Esophagus muscularis mucosa (tissue), 4 donors: ENCODE measurements around the gene MRPS25. TPM values are rescaled to one million over a fixed set of nuclear protein-coding genes. Genes with fewer than 3 reads are reported as not detected.

Experiments
- DNase-seq: peaks from one replicate; pipeline ENCODE4 v3.0.0-alpha.2; 2017; ENCODE audit errors: extremely low spot score
- H3K27ac ChIP-seq, 4 donors: fragments of 200-600 bp; sonication (generic); replicated peaks in 1 of 4; 1 replicate in 3 of 4; 2 replicates in 1 of 4; pipeline ENCODE4 v1.5.1; 2016 to 2019; ENCODE audit warnings: mild to moderate bottlenecking in 1 of 4
- H3K27me3 ChIP-seq, 4 donors: fragments of 200-600 bp; sonication (generic); one replicate each; pipeline versions ENCODE4 v1.5.1 to v1.6.0; 2016 to 2019
- H3K36me3 ChIP-seq, 4 donors: fragments of 200-600 bp; sonication (generic); one replicate each; pipeline ENCODE4 v1.5.1; 2016 to 2019
- H3K4me1 ChIP-seq, 4 donors: fragments of 200-600 bp; sonication (generic); one replicate each; pipeline ENCODE4 v1.5.1; 2016 to 2019
- H3K4me3 ChIP-seq, 4 donors: fragments of 200-600 bp; sonication (generic); 1 replicate in 2 of 4; 2 replicates in 2 of 4; pipeline ENCODE4 v1.5.1; 2016 to 2019; ENCODE audit warnings: mild to moderate bottlenecking in 4 of 4, moderate library complexity in 1 of 4
- H3K9me3 ChIP-seq, 4 donors: fragments of 200-600 bp; sonication (generic); 1 replicate in 3 of 4; 2 replicates in 1 of 4; pipeline ENCODE4 v1.5.1; 2016 to 2019
- CTCF ChIP-seq, 3 experiments: fragments of 200-600 bp in 2 of 3; fragments of 450-650 bp in 1 of 3; sonication (generic) in 2 of 3; IDR thresholded peaks; one replicate each; pipeline ENCODE4 v1.5.1; 2017 to 2019; ENCODE audit warnings: antibody characterized with exemption in 3 of 3, mild to moderate bottlenecking in 2 of 3, moderate library complexity in 1 of 3
- EP300 ChIP-seq: sonication (generic); formaldehyde crosslinking; IDR thresholded peaks from one replicate; pipeline ENCODE4 v1.6.1; 2017; ENCODE audit warnings: antibody characterized with exemption
- POLR2A ChIP-seq: fragments of 450-650 bp; IDR thresholded peaks from one replicate; pipeline ENCODE4 v1.6.1; 2017; ENCODE audit warnings: antibody characterized with exemption, moderate library complexity, mild to moderate bottlenecking, low read depth
- POLR2AphosphoS5 ChIP-seq, 2 donors: sonication (generic); formaldehyde crosslinking; IDR thresholded peaks; one replicate each; pipeline ENCODE4 v1.6.1; 2017; ENCODE audit warnings: antibody characterized with exemption in 2 of 2
- WGBS: methylation state at CpG from one replicate; pipeline ENCODE4 v1.1.5; 2018; 5-methylcytosine and 5-hydroxymethylcytosine counted together
- intact Hi-C: fragments of 100-400 bp; cut with DNase I; formaldehyde crosslinking; loops from one replicate; pipeline ENCODE4 v1.15.1; 2023
- total RNA-seq, 4 donors: library from RNA; depleted of rRNA; stranded (reverse); fragments of >200 nt; gene quantifications; one replicate each; pipeline versions ENCODE4 v1.1.0 to v1.2.1, GENCODE V29; 2016

Gene MRPS25
- total RNA-seq, 4 donors from 2014 or later = 17.6 to 32.3 (median 23.6) TPM

GRCh38 chr3:15097891-15098290 lies 32.8 kb upstream of the MRPS25 start:
- intact Hi-C loops = loop anchor here (10.0 kb wide), 1 partner anchor 443 kb away; the partner anchor contains the start of gene CCDC174
- H3K27ac ChIP-seq = peak overlapping the region in 2 of 4 donors; percentile 87 to 88
- no peak for DNase-seq
- H3K27me3 ChIP-seq = no peaks in the 10 kb centered on the region
- no peaks in the 10 kb centered on the region for H3K9me3 ChIP-seq
- 52% methylated on average over 6 of the region's 6 CpGs for WGBS
- no peak for TF ChIP-seq POLR2AphosphoS5 (IDR thresholded peaks at IDR 0.05)
- no peak for TF ChIP-seq EP300
- no peak for TF ChIP-seq CTCF (IDR thresholded peaks at IDR 0.05)
- TF ChIP-seq POLR2A = no peak
- peak overlapping the region; percentile 83 to 94 (median 88) for H3K4me3 ChIP-seq
- peaks cover 29 to 35% (median 32%) of the 10 kb centered on the region in 4 donors for H3K36me3 ChIP-seq
- H3K4me1 ChIP-seq = peaks cover 25 to 42% (median 36%) of the 10 kb centered on the region in 4 donors

- intact Hi-C loops = loop anchor here (10.0 kb wide), 1 partner anchor 441 kb away; the partner anchor contains the start of gene CCDC174
- H3K27me3 ChIP-seq = no peaks in the 10 kb centered on the region
- H3K27ac ChIP-seq = no peak overlapping the region
- no peak for TF ChIP-seq POLR2A
- TF ChIP-seq EP300 = no peak
- TF ChIP-seq POLR2AphosphoS5 (IDR thresholded peaks at IDR 0.05) = no peak
- no peak for TF ChIP-seq CTCF (IDR thresholded peaks at IDR 0.05)
- no peak overlapping the region for H3K4me3 ChIP-seq
- peaks cover 29 to 53% (median 43%) of the 10 kb centered on the region in 4 donors for H3K36me3 ChIP-seq
- no peaks in the 10 kb centered on the region for H3K9me3 ChIP-seq
- DNase-seq = no peak
- WGBS = 72% methylated on average over 3 of the region's 3 CpGs
- peaks cover 19 to 30% (median 23%) of the 10 kb centered on the region in 4 donors for H3K4me1 ChIP-seq
These were observed 30.9 kb upstream of the MRPS25 start for GRCh38 chr3:15096046-15096445.

- Histone ChIP-seq H3K27ac (no peak overlapping the region), H3K27me3 (no peaks in the 10 kb centered on the region), H3K9me3 (no peaks in the 10 kb centered on the region), H3K4me1 (peaks cover 11 to 21% (median 15%) of the 10 kb centered on the region in 4 donors), H3K36me3 (peaks cover 35 to 67% (median 55%) of the 10 kb centered on the region in 4 donors), H3K4me3 (no peak overlapping the region)
- TF ChIP-seq CTCF (IDR thresholded peaks at IDR 0.05) = no peak
- no peak for TF ChIP-seq EP300
- no peak for TF ChIP-seq POLR2A
- no peak for TF ChIP-seq POLR2AphosphoS5 (IDR thresholded peaks at IDR 0.05)
- DNase-seq = no peak
- intact Hi-C loops = loop anchor here (10.0 kb wide), 1 partner anchor 440 kb away; the partner anchor contains the start of gene CCDC174
- WGBS = 82% methylated on average over 5 of the region's 5 CpGs
These were observed 29.2 kb upstream of the MRPS25 start for GRCh38 chr3:15094187-15094875.

GRCh38 chr3:15092686-15093085 lies 27.6 kb upstream of the MRPS25 start:
- no peak overlapping the region for H3K27ac ChIP-seq
- no peaks in the 10 kb centered on the region for H3K27me3 ChIP-seq
- peaks cover 7 to 10% (median 9%) of the 10 kb centered on the region in 4 donors for H3K4me1 ChIP-seq
- intact Hi-C loops = loop anchor here (10.0 kb wide), 1 partner anchor 438 kb away; the partner anchor contains the start of gene CCDC174
- WGBS = 81% methylated on average over 1 of the region's 1 CpG
- no peak for DNase-seq
- H3K4me3 ChIP-seq = no peak overlapping the region
- H3K36me3 ChIP-seq = peaks cover 41 to 83% (median 71%) of the 10 kb centered on the region in 4 donors
- TF ChIP-seq POLR2A = no peak
- no peak for TF ChIP-seq CTCF (IDR thresholded peaks at IDR 0.05)
- no peak for TF ChIP-seq EP300
- no peak for TF ChIP-seq POLR2AphosphoS5 (IDR thresholded peaks at IDR 0.05)
- H3K9me3 ChIP-seq = no peaks in the 10 kb centered on the region
